ENCODE data around the gene CERK. TPM values are rescaled to one million over a fixed set of nuclear protein-coding genes. Genes with fewer than 3 reads are reported as not detected.

Gene CERK
- total RNA-seq, 3 donors from 2014 or later, result 23.3 to 37.3 (median 26.5) TPM

GRCh38 chr22:46696614-46697013 lies 41.4 kb downstream of the CERK start:
- intact Hi-C loops (cut with DNase I; ENCODE audit: low total_unique reads), result no loop called here

DNA sequence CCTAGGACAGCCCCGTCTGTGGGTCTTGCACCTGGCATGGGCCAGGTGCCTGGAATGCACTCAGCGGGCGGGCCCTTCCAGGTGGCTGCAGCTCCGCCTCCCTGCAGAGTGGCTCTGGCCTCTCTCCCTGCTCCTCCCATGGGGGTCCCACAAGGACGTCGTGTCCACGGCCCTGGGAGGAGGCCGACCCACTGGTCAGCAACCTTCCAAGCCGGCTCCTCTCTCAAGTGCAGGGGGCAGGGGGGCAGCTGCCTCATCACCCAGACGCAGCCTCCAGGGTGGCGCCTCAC lies 41.9 kb downstream of the CERK start:
- H3K27ac ChIP-seq, result no peak overlapping the region
- H3K4me1 ChIP-seq, result no peaks in the 10 kb centered on the region
- intact Hi-C loops (cut with DNase I; ENCODE audit: low total_unique reads), result no loop called here
- no peak for TF ChIP-seq POLR2AphosphoS5 (IDR thresholded peaks at IDR 0.05)
- DNase-seq (ENCODE audit: low spot score in 2 of 2), result no peak
- no peak overlapping the region for H3K4me3 ChIP-seq
- H3K36me3 ChIP-seq, result peaks cover 5% of the 10 kb centered on the region
- no peaks in the 10 kb centered on the region for H3K27me3 ChIP-seq
- H3K9me3 ChIP-seq, result no peaks in the 10 kb centered on the region

More at GRCh38 chr22:46696614-46697013, 41.4 kb downstream of the CERK start:
- TF ChIP-seq POLR2A (IDR thresholded peaks at IDR 0.05), result no peak
- TF ChIP-seq, protein P1, sequence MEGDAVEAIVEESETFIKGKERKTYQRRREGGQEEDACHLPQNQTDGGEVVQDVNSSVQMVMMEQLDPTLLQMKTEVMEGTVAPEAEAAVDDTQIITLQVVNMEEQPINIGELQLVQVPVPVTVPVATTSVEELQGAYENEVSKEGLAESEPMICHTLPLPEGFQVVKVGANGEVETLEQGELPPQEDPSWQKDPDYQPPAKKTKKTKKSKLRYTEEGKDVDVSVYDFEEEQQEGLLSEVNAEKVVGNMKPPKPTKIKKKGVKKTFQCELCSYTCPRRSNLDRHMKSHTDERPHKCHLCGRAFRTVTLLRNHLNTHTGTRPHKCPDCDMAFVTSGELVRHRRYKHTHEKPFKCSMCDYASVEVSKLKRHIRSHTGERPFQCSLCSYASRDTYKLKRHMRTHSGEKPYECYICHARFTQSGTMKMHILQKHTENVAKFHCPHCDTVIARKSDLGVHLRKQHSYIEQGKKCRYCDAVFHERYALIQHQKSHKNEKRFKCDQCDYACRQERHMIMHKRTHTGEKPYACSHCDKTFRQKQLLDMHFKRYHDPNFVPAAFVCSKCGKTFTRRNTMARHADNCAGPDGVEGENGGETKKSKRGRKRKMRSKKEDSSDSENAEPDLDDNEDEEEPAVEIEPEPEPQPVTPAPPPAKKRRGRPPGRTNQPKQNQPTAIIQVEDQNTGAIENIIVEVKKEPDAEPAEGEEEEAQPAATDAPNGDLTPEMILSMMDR (IDR thresholded peaks at IDR 0.05), result no peak
- no peak for TF ChIP-seq POLR2AphosphoS5 (IDR thresholded peaks at IDR 0.05)
- Histone ChIP-seq H3K27ac (no peak overlapping the region), H3K4me1 (no peaks in the 10 kb centered on the region), H3K27me3 (no peaks in the 10 kb centered on the region), H3K4me3 (no peak overlapping the region), H3K9me3 (no peaks in the 10 kb centered on the region), H3K36me3 (peaks cover 5% of the 10 kb centered on the region)
- DNase-seq (ENCODE audit: low spot score in 2 of 2), result no peak

- no peak for DNase-seq (ENCODE audit: low spot score in 2 of 2)
- H3K27me3 ChIP-seq, result no peaks in the 10 kb centered on the region
- TF ChIP-seq, protein P1 (IDR thresholded peaks at IDR 0.05), result no peak
- TF ChIP-seq POLR2AphosphoS5 (IDR thresholded peaks at IDR 0.05), result no peak
- TF ChIP-seq POLR2A (IDR thresholded peaks at IDR 0.05), result no peak
- no peaks in the 10 kb centered on the region for H3K9me3 ChIP-seq
- intact Hi-C loops (cut with DNase I; ENCODE audit: low total_unique reads), result no loop called here
- peaks cover 5% of the 10 kb centered on the region for H3K36me3 ChIP-seq
- no peak overlapping the region for H3K4me3 ChIP-seq
- H3K27ac ChIP-seq, result no peak overlapping the region
- H3K4me1 ChIP-seq, result no peaks in the 10 kb centered on the region
Observed at GRCh38 chr22:46695346-46696228, 42.5 kb downstream of the CERK start.

DNA sequence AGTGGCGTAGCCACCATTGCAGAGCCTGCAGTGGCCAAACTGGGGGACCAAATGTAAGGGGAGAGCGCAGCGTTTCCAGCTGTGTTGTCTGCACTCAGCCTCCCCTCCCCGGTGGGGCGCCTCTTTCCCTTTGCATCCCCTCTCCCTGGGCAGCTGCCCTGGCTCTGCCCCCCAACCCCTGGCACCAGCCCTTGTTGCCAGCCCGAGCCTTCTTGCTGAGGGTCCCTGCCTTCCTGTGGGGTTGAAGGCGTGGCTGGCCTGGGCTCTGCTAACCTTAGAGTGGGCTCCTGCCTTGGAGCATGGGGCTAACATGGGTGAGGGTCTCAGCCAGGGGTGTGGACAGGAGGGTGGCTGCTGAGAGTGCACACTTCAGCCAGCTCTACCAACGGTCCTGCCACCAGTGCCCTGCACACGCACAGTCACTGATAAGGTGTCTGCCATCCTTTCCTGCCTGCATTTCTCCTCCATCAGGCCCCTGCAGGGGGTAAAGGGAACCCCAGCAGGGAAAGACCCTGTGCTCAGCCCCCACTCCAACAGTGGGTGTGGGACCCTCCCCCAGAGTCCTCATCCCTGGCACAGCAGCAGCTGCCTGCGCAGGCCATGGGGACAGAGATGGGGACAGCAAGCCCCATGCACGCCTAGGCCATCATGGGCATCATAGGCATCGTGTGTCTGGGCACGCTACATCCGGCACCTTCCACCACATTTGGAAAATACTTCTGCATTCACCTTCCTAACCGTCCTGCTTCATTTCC lies 43.5 kb downstream of the CERK start:
- H3K27me3 ChIP-seq, result no peaks in the 10 kb centered on the region
- no peak overlapping the region for H3K27ac ChIP-seq
- intact Hi-C loops (cut with DNase I; ENCODE audit: low total_unique reads), result no loop called here
- no peak overlapping the region for H3K4me3 ChIP-seq
- H3K9me3 ChIP-seq, result no peaks in the 10 kb centered on the region
- no peaks in the 10 kb centered on the region for H3K4me1 ChIP-seq
- DNase-seq (ENCODE audit: low spot score in 2 of 2), result no peak
- peaks cover 5% of the 10 kb centered on the region for H3K36me3 ChIP-seq
- TF ChIP-seq, protein P1 (IDR thresholded peaks at IDR 0.05), result no peak
- TF ChIP-seq POLR2A (IDR thresholded peaks at IDR 0.05), result no peak
- TF ChIP-seq POLR2AphosphoS5 (IDR thresholded peaks at IDR 0.05), result no peak

DNA sequence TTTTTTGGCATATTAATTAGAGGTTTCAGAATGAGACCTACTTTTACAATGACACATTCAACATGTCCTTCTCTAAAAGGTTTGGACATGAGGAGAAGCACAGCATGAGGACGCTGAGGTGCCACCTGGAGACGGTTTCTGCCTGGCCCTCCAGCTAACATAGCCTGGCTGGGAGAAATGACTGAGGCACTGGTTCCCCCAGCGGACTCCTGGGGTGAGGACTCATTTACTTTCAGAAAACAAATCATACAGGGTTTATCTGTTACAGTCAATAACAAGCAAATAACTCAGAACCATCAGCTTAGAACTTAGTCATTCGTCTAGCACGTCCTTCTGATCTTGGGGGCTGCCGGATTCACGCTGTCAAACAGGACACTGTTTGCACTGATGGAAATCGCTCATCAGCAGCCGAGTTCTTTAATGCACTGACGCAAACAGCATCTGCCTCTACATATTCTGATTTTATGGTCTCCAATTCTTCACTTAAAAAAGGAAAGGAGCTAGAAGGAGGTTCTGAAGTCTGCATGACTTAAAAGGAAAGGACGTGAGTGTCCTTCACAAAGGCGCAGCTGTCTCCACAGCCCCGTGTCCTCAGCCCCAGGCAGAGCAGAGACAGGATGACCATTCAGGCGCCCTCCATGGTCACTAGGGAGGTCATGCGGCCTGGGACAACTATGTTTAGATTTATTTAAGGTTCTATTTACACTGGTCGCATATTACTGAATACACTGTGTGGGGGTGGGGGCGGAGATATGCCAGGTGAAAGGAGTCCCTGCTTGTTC lies 44.2 kb downstream of the CERK start:
- peaks cover under 1% of the 10 kb centered on the region for H3K36me3 ChIP-seq
- DNase-seq (ENCODE audit: low spot score in 2 of 2), result no peak
- TF ChIP-seq, protein P1 (IDR thresholded peaks at IDR 0.05), result no peak
- TF ChIP-seq POLR2AphosphoS5 (IDR thresholded peaks at IDR 0.05), result no peak
- TF ChIP-seq POLR2A (IDR thresholded peaks at IDR 0.05), result no peak

More for the DNA sequence above, 44.2 kb downstream of the CERK start:
- Histone ChIP-seq H3K27me3 (no peaks in the 10 kb centered on the region), H3K9me3 (no peaks in the 10 kb centered on the region), H3K4me3 (no peak overlapping the region), H3K4me1 (no peaks in the 10 kb centered on the region), H3K27ac (no peak overlapping the region)
- intact Hi-C loops (cut with DNase I; ENCODE audit: low total_unique reads), result no loop called here
